PC-3 (cell line): ENCODE data around the gene TYROBP. TPM values are rescaled to one million over a fixed set of nuclear protein-coding genes. Genes with fewer than 3 reads are reported as not detected.

Experiments used
- ATAC-seq: fragments of 200-7000 bp; cut with Tn5 transposase; 2 replicates; pipeline ENCODE4 v1.9.1; 2020; ENCODE audit warnings: mild to moderate bottlenecking, moderate library complexity
- BruUV-seq: library from RNA; stranded (reverse); fragments of 400-500 nt; replicated peaks from 2 replicates; lab custom pipeline; 2021; lab: Mats Ljungman, UMichigan
- CTCF ChIA-PET: fragments of 300-600 bp; sonication (Branson Sonifier 250); formaldehyde crosslinking; loops from one replicate; lab custom pipeline; 2022; ENCODE audit warnings: antibody characterized with exemption; lab: Charles Lee
- POLR2A ChIA-PET: fragments of 300-600 bp; sonication (Branson Sonifier 250); formaldehyde crosslinking; loops from one replicate; lab custom pipeline; 2022; ENCODE audit warnings: antibody characterized with exemption; ENCODE audit not compliant: unreplicated experiment; lab: Charles Lee
- DNase-seq: peaks from one replicate; pipeline ENCODE4 v3.0.0-alpha.2; 2015
- H2AFZ ChIP-seq: fragments of 300-600 bp; sonication (generic); 2 replicates; pipeline ENCODE4 v1.6.0; 2016; ENCODE audit warnings: antibody characterized with exemption, low read length
- H3F3A ChIP-seq: fragments of 300-600 bp; sonication (generic); one replicate; pipeline ENCODE4 v1.6.0; 2017; ENCODE audit warnings: antibody characterized with exemption, low read length, control low read depth, mild to moderate bottlenecking; ENCODE audit not compliant: unreplicated experiment
- H3K27ac ChIP-seq: fragments of 300-600 bp; sonication (generic); 2 replicates; pipeline ENCODE4 v1.5.1; 2016; ENCODE audit warnings: mild to moderate bottlenecking, low read length
- H3K27me3 ChIP-seq: fragments of 300-600 bp; sonication (generic); 2 replicates; pipeline ENCODE4 v1.6.1; 2016; ENCODE audit warnings: low read length, mixed read lengths
- H3K36me3 ChIP-seq: fragments of 300-600 bp; sonication (generic); 2 replicates; pipeline ENCODE4 v1.6.1; 2016; ENCODE audit warnings: low read depth, mixed run types, low read length, mixed read lengths
- H3K4me1 ChIP-seq: fragments of 300-600 bp; sonication (generic); 2 replicates; pipeline ENCODE4 v1.5.1; 2016; ENCODE audit warnings: low read length; ENCODE audit not compliant: insufficient read depth
- H3K4me2 ChIP-seq: fragments of 300-600 bp; sonication (generic); 2 replicates; pipeline ENCODE4 v1.6.0; 2016; ENCODE audit warnings: low read length
- H3K4me3 ChIP-seq: fragments of 300-600 bp; sonication (generic); 2 replicates; pipeline ENCODE4 v1.5.1; 2016; ENCODE audit warnings: mild to moderate bottlenecking, low read length, mixed read lengths
- H3K79me2 ChIP-seq: fragments of 300-600 bp; sonication (generic); 2 replicates; pipeline ENCODE4 v1.6.1; 2017; ENCODE audit warnings: low read length, mixed read lengths
- H3K9ac ChIP-seq: fragments of 300-600 bp; sonication (generic); 2 replicates; pipeline ENCODE4 v1.6.0; 2016; ENCODE audit warnings: mild to moderate bottlenecking, low read length
- H3K9me2 ChIP-seq: fragments of 300-600 bp; sonication (generic); replicated peaks from 2 replicates; pipeline ENCODE4 v1.6.1; 2016; ENCODE audit warnings: mixed run types, low read length, mixed read lengths
- H3K9me3 ChIP-seq: fragments of 300-600 bp; sonication (generic); 2 replicates; pipeline ENCODE4 v1.6.1; 2016; ENCODE audit warnings: low read length, mixed read lengths
- H4K20me1 ChIP-seq: fragments of 300-600 bp; sonication (generic); 2 replicates; pipeline ENCODE4 v1.6.1; 2016; ENCODE audit warnings: low read length, mixed read lengths
- CTCF ChIP-seq: fragments of 300-600 bp; sonication (generic); conservative IDR thresholded peaks from 2 replicates; pipeline ENCODE4 v1.5.1; 2017; ENCODE audit warnings: antibody characterized with exemption, low read depth, mild to moderate bottlenecking, low read length
- EZH2 ChIP-seq: fragments of 300-600 bp; sonication (generic); IDR thresholded peaks from one replicate; pipeline ENCODE4 v1.6.1; 2017; ENCODE audit warnings: antibody characterized with exemption, mild to moderate bottlenecking, low read length; ENCODE audit not compliant: unreplicated experiment
- EZH2phosphoT487 ChIP-seq: fragments of 300-600 bp; sonication (generic); IDR thresholded peaks from 2 replicates; pipeline ENCODE4 v1.6.1; 2018; ENCODE audit warnings: mild to moderate bottlenecking, antibody characterized with exemption, low read length, borderline replicate concordance
- intact Hi-C: fragments of 100-400 bp; cut with micrococcal nuclease; formaldehyde crosslinking; loops from 2 replicates; pipeline ENCODE4 v1.9.0; 2023
- total RNA-seq: library from RNA; depleted of rRNA; stranded (reverse); fragments of >200 nt; gene quantifications from 2 replicates; pipeline ENCODE4 v1.2.3, GENCODE V29; 2014

Gene TYROBP
- total RNA-seq, 1 experiment from 2014 or later = not detected

- CTCF ChIA-PET = no interaction called here
- Histone ChIP-seq H3K9me3 (no peaks in the 10 kb centered on the region), H3K9ac (no peak overlapping the region), H3K27me3 (no peaks in the 10 kb centered on the region), H3K27ac (no peak overlapping the region), H3K4me3 (no peak overlapping the region), H4K20me1 (no peaks in the 10 kb centered on the region), H3K79me2 (no peaks in the 10 kb centered on the region), H3K36me3 (no peaks in the 10 kb centered on the region), H3F3A (no peaks in the 10 kb centered on the region), H3K4me1 (no peaks in the 10 kb centered on the region), H3K9me2 (no peaks in the 10 kb centered on the region), H3K4me2 (no peak overlapping the region), H2AFZ (no peak overlapping the region)
- POLR2A ChIA-PET = no interaction called here
- DNase-seq (no peak), ATAC-seq (no peak)
- TF ChIP-seq CTCF (no peak), EZH2phosphoT487 (no peak), EZH2 (no peak)
- intact Hi-C loops = no loop called here
- BruUV-seq = no TSS peak
These were observed 17.4 kb upstream of the TYROBP start for GRCh38 chr19:35925501-35925900.

- H3K27ac ChIP-seq = no peak overlapping the region
- H3K79me2 ChIP-seq = no peaks in the 10 kb centered on the region
- H3K9me2 ChIP-seq = no peaks in the 10 kb centered on the region
- BruUV-seq = no TSS peak
- no peak overlapping the region for H3K4me2 ChIP-seq
- no peak overlapping the region for H3K4me3 ChIP-seq
- no peaks in the 10 kb centered on the region for H3K27me3 ChIP-seq
- H3K36me3 ChIP-seq = no peaks in the 10 kb centered on the region
- H4K20me1 ChIP-seq = no peaks in the 10 kb centered on the region
- no peaks in the 10 kb centered on the region for H3K4me1 ChIP-seq
- no peak for ATAC-seq
- H3F3A ChIP-seq = no peaks in the 10 kb centered on the region
- H3K9ac ChIP-seq = no peak overlapping the region
- no peak overlapping the region for H2AFZ ChIP-seq
- H3K9me3 ChIP-seq = no peaks in the 10 kb centered on the region
- POLR2A ChIA-PET = no interaction called here
- TF ChIP-seq EZH2 = no peak
- intact Hi-C loops = no loop called here
- no peak for DNase-seq
- CTCF ChIA-PET = no interaction called here
These were observed 12.9 kb upstream of the TYROBP start for GRCh38 chr19:35921012-35921411.

GRCh38 chr19:35919306-35919705 is 11.2 kb upstream of the TYROBP start:
- Histone ChIP-seq H3K4me3 (no peak overlapping the region), H3K9me3 (no peaks in the 10 kb centered on the region), H3K79me2 (no peaks in the 10 kb centered on the region), H4K20me1 (no peaks in the 10 kb centered on the region), H3K4me2 (no peak overlapping the region), H3F3A (no peaks in the 10 kb centered on the region), H3K27ac (no peak overlapping the region), H3K4me1 (no peaks in the 10 kb centered on the region), H3K36me3 (no peaks in the 10 kb centered on the region), H3K9ac (no peak overlapping the region), H3K27me3 (no peaks in the 10 kb centered on the region), H2AFZ (no peak overlapping the region), H3K9me2 (no peaks in the 10 kb centered on the region)
- ATAC-seq (no peak), DNase-seq (no peak)
- intact Hi-C loops = no loop called here
- ChIA-PET CTCF (no interaction called here), POLR2A (no interaction called here)
- no peak for TF ChIP-seq CTCF
- TF ChIP-seq EZH2 = no peak
- TF ChIP-seq EZH2phosphoT487 = no peak
- BruUV-seq = no TSS peak
